Endothelial cell of umbilical vein (primary cell): ENCODE data around the gene TRMT112. TPM values are rescaled to one million over a fixed set of nuclear protein-coding genes. Genes with fewer than 3 reads are reported as not detected.
A peak's percentile ranks its signal among the peaks of the same experiment; 100 is the strongest.

Experiments used
- BruUV-seq: library from RNA; stranded (reverse); fragments of 400-500 nt; replicated peaks from 2 replicates; lab custom pipeline; 2021; lab: Mats Ljungman, UMichigan
- CTCF ChIA-PET: fragments of 300-600, 350-600 bp; sonication (Branson Sonifier 250); formaldehyde crosslinking; loops from one replicate; lab custom pipeline; 2021; ENCODE audit warnings: antibody characterized with exemption, inconsistent platforms; lab: Charles Lee
- POLR2A ChIA-PET: fragments of 300-600, 350-600 bp; sonication (Branson Sonifier 250); formaldehyde crosslinking; loops from one replicate; lab custom pipeline; 2021; ENCODE audit warnings: antibody characterized with exemption, inconsistent platforms; lab: Charles Lee
- DNase-seq: peaks from one replicate; pipeline ENCODE4 v3.0.0-alpha.2; 2011; ENCODE audit warnings: low read depth, low spot score
- FAIRE-seq: peaks from 2 replicates; lab custom pipeline; 2011; peaks lifted over from hg19 to GRCh38; lab: Jason Lieb, UNC
- H2AFZ ChIP-seq: 2 replicates; pipeline ENCODE4 v1.6.0; 2012; ENCODE audit warnings: low read depth, low read length, control low read depth, inconsistent platforms
- H3K27ac ChIP-seq: 2 replicates; pipeline ENCODE4 v1.5.1; 2011; ENCODE audit warnings: low read depth, mild to moderate bottlenecking, control low read depth, low read length, moderate library complexity; ENCODE audit not compliant: insufficient read depth
- H3K27me3 ChIP-seq, 2 experiments: 2 replicates each; pipeline versions ENCODE4 v1.6.0 to v1.6.1; 2011; ENCODE audit warnings: low read length in 2 of 2, mixed read lengths in 1 of 2; ENCODE audit not compliant: control insufficient read depth in 2 of 2, insufficient read depth in 2 of 2
- H3K36me3 ChIP-seq, 2 experiments: 2 replicates in 1 of 2; 3 replicates in 1 of 2; pipeline ENCODE4 v1.5.1; 2011; ENCODE audit warnings: low read length in 2 of 2, mild to moderate bottlenecking in 1 of 2, moderate library complexity in 1 of 2; ENCODE audit not compliant: control insufficient read depth in 2 of 2, insufficient read depth in 2 of 2; ENCODE audit errors: extremely low read depth in 1 of 2
- H3K4me1 ChIP-seq: 3 replicates; pipeline ENCODE4 v1.5.1; 2011; ENCODE audit warnings: mild to moderate bottlenecking, low read length; ENCODE audit not compliant: control insufficient read depth, insufficient read depth; ENCODE audit errors: extremely low read depth
- H3K4me2 ChIP-seq: 2 replicates; pipeline ENCODE4 v1.6.1; 2011; ENCODE audit warnings: low read length, control low read depth, mixed read lengths; ENCODE audit not compliant: insufficient read depth
- H3K4me3 ChIP-seq, 3 experiments: fragments of 200-600 bp in 1 of 3; sonication (generic), shearing (Covaris generic) in 1 of 3; replicated peaks in 1 of 3; 2 replicates each; pipeline ENCODE4 v1.5.1; 2011 to 2016; ENCODE audit warnings: control low read depth in 3 of 3, low read length in 3 of 3, mild to moderate bottlenecking in 2 of 3, inconsistent platforms in 1 of 3, low read depth in 1 of 3, moderate library complexity in 1 of 3; ENCODE audit not compliant: insufficient read depth in 1 of 3
- H3K79me2 ChIP-seq: 2 replicates; pipeline ENCODE4 v1.6.0; 2012; ENCODE audit warnings: low read length, inconsistent platforms; ENCODE audit not compliant: control insufficient read depth, insufficient read depth
- H3K9ac ChIP-seq: replicated peaks from 2 replicates; pipeline ENCODE3; 2011; ENCODE audit warnings: low read length, control low read depth; ENCODE audit not compliant: insufficient read depth; ENCODE audit errors: extremely low read depth
- H3K9me1 ChIP-seq: replicated peaks from 3 replicates; pipeline ENCODE4 v1.6.0; 2011; ENCODE audit warnings: mild to moderate bottlenecking, low read length; ENCODE audit not compliant: control insufficient read depth, insufficient read depth; ENCODE audit errors: extremely low read depth
- H3K9me3 ChIP-seq: replicated peaks from 2 replicates; pipeline ENCODE4 v1.5.1; 2012; ENCODE audit warnings: low read length, inconsistent platforms; ENCODE audit not compliant: control insufficient read depth, insufficient read depth
- H4K20me1 ChIP-seq: replicated peaks from 2 replicates; pipeline ENCODE3; 2011; ENCODE audit warnings: mild to moderate bottlenecking, low read length; ENCODE audit not compliant: control insufficient read depth, insufficient read depth; ENCODE audit errors: extremely low read depth
- EZH2 ChIP-seq: IDR thresholded peaks from 2 replicates; pipeline ENCODE4 v1.6.1; 2012; ENCODE audit warnings: borderline replicate concordance, low read depth, mild to moderate bottlenecking, moderate library complexity, low read length, inconsistent platforms; ENCODE audit not compliant: severe bottlenecking
- FOS ChIP-seq: IDR thresholded peaks from 2 replicates; pipeline ENCODE4 v1.6.1; 2011; ENCODE audit warnings: mild to moderate bottlenecking, low read length, moderate library complexity, borderline replicate concordance; ENCODE audit not compliant: insufficient read depth
- MAX ChIP-seq: IDR thresholded peaks from 2 replicates; pipeline ENCODE4 v1.6.1; 2011; ENCODE audit not compliant: insufficient read depth, insufficient read length
- dilution Hi-C: fragments of 300-500 bp; cut with MboI; formaldehyde crosslinking; loops from one replicate; pipeline ENCODE4 v1.15.0; 2019; ENCODE audit warnings: low sequenced_read_pairs; ENCODE audit not compliant: extremely low pct_ligation_motif_present
- intact Hi-C: fragments of 100-400 bp; cut with micrococcal nuclease; formaldehyde crosslinking; loops from one replicate; pipeline ENCODE4 v1.10.0; 2022
- polyA plus RNA-seq, 4 experiments: library from polyadenylated mRNA; depleted of rRNA in 3 of 4; stranded (reverse) in 3 of 4; unstranded in 1 of 4; fragments of >200 nt; gene quantifications; 2 replicates each; pipeline versions ENCODE4 v1.2.1 to v1.2.3, GENCODE V29; 2011 to 2012; ENCODE audit warnings: missing spikeins in 1 of 4
- total RNA-seq: library from RNA; stranded (reverse); gene quantifications from 2 replicates; pipeline ENCODE4 v1.2.3, GENCODE V29; 2021
- TF ChIP-seq, protein P1 (sequence below), 2 donors: IDR thresholded peaks; 1 replicate in 1 of 2; 2 replicates in 1 of 2; pipeline ENCODE4 v1.5.1; 2011; ENCODE audit warnings: low read length in 2 of 2, mild to moderate bottlenecking in 2 of 2, moderate library complexity in 2 of 2, control low read depth in 1 of 2, inconsistent platforms in 1 of 2, low read depth in 1 of 2; ENCODE audit not compliant: insufficient read depth in 1 of 2; ENCODE audit errors: extremely low read depth in 1 of 2

Gene TRMT112
- total and polyA plus RNA-seq, 2 donors (not counting 3 experiments of a cell fraction or from before 2014, with no cell fraction given) = 195 to 575 TPM

- Histone ChIP-seq H3K9ac (no peak overlapping the region), H4K20me1 (no peaks in the 10 kb centered on the region), H3K4me1 (no peaks in the 10 kb centered on the region), H3K4me2 (no peak overlapping the region), H3K79me2 (no peaks in the 10 kb centered on the region), H3K27me3 (no peaks in the 10 kb centered on the region), H2AFZ (no peak overlapping the region), H3K9me1 (no peaks in the 10 kb centered on the region), H3K9me3 (no peaks in the 10 kb centered on the region), H3K27ac (no peak overlapping the region), H3K36me3 (no peaks in the 10 kb centered on the region), H3K4me3 (no peak overlapping the region)
- intact Hi-C loops (no loop called here), dilution Hi-C loops (no loop called here)
- TF ChIP-seq FOS = no peak
- ChIA-PET POLR2A (interaction anchor here (0.6 kb wide), 1 partner anchor 31 kb away, joined by 5 read pairs; no protein-coding TSS in a partner anchor), CTCF (interaction anchor here (1.3 to 7.0 kb wide), 4 partner anchors 10 to 24 kb away, joined by 5 to 107 read pairs (median 26); partner anchors contain the start of genes PRDX5 and TRMT112)
- no TSS peak for BruUV-seq
- FAIRE-seq (no peak), DNase-seq (no peak)
These were observed 24.1 kb upstream of the TRMT112 start for GRCh38 chr11:64341429-64341828.

DNA sequence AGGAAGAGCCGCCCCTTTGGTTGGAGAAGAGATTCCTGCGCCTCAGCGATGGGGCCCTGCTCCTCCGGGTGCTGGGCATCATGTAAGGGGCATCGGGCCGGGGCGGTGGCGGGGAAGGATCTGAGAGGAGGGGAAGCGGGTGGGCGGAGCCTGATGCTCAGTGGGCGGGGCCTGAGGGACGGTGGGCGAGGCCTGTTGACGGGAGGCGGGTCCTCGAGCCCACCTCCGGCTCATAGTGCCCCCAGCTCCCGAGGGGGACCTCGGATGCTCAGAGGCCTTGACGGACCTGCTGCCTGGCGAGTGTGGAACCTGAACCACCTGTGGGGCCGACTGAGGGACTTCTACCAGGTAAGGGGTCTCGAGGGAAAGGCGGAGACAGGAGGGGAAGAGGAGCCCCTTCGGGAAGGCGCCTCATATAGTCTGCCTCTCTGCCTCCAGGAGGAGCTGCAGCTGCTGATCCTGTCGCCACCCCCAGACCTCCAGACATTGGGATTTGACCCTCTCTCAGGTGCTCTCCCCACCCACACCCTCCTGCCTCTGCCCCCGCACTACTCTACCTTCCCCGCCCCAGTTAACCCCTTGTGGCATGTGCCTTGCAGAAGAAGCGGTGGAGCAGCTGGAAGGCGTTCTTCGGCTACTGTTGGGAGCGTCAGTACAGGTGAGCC, 23.4 kb upstream of the TRMT112 start:
- Histone ChIP-seq H2AFZ (peak overlapping the region; percentile 50), H3K9me3 (no peaks in the 10 kb centered on the region), H3K4me2 (no peak overlapping the region), H3K9ac (no peak overlapping the region), H3K27ac (no peak overlapping the region), H3K36me3 (no peaks in the 10 kb centered on the region), H3K79me2 (no peaks in the 10 kb centered on the region), H3K27me3 (no peaks in the 10 kb centered on the region), H3K4me1 (no peaks in the 10 kb centered on the region), H3K4me3 (no peak overlapping the region), H3K9me1 (no peaks in the 10 kb centered on the region), H4K20me1 (no peaks in the 10 kb centered on the region)
- BruUV-seq = no TSS peak
- ChIA-PET CTCF (interaction anchor here (0.6 to 7.0 kb wide), 4 partner anchors 9 to 185 kb away, joined by 3 to 107 read pairs (median 26); partner anchors contain the start of genes PRDX5 and TRMT112), POLR2A (no interaction called here)
- TF ChIP-seq, protein P1, sequence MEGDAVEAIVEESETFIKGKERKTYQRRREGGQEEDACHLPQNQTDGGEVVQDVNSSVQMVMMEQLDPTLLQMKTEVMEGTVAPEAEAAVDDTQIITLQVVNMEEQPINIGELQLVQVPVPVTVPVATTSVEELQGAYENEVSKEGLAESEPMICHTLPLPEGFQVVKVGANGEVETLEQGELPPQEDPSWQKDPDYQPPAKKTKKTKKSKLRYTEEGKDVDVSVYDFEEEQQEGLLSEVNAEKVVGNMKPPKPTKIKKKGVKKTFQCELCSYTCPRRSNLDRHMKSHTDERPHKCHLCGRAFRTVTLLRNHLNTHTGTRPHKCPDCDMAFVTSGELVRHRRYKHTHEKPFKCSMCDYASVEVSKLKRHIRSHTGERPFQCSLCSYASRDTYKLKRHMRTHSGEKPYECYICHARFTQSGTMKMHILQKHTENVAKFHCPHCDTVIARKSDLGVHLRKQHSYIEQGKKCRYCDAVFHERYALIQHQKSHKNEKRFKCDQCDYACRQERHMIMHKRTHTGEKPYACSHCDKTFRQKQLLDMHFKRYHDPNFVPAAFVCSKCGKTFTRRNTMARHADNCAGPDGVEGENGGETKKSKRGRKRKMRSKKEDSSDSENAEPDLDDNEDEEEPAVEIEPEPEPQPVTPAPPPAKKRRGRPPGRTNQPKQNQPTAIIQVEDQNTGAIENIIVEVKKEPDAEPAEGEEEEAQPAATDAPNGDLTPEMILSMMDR (IDR thresholded peaks at IDR 0.05; ENCODE audit: extremely low read depth in 1 of 2, insufficient read depth in 1 of 2, low read depth in 1 of 2, low read length in 2 of 2) = peak in 1 of 2 donors; percentile 11
- TF ChIP-seq EZH2 (peak; percentile 9), MAX (no peak)
- dilution Hi-C loops (no loop called here), intact Hi-C loops (no loop called here)
- FAIRE-seq = no peak
- peak; percentile 28 for DNase-seq
